ENCODE data around the gene OR4N5. TPM values are rescaled to one million over a fixed set of nuclear protein-coding genes. Genes with fewer than 3 reads are reported as not detected.

The OR4N5 gene
- total RNA-seq: not detected in 2 replicates

GRCh38 chr14:20138520-20138919 lies at the start of gene OR4N5:
TSS of gene OR4N5 (plus strand) at chr14:20138820. CDS start at chr14:20143736, 4,916 bp downstream.

DNA sequence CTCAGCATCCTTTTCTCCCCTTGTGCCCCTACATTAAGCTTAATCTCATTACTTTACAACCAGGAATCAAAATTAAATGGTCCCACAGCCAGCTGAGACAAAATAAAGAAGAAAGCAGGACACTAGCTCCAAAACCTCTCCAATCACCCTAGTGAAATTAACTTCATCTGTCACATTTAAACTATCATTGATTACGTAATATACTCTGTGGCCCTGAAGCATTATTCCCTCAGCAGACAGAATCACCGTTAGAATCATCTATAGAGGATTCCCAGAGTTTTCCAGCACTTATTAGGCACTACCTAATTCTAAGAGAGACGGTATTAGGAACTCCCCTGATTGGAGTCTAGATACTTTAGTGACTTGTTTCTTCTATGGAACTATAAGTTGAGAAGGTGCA lies 28.2 kb upstream of the OR4N5 start, which contains the start of gene OR4K17:
OR4K17 (plus strand) TSS at position 302 of the 400 bp plus-strand sequence. CDS start 6,761 bp downstream, outside the sequence.

DNA sequence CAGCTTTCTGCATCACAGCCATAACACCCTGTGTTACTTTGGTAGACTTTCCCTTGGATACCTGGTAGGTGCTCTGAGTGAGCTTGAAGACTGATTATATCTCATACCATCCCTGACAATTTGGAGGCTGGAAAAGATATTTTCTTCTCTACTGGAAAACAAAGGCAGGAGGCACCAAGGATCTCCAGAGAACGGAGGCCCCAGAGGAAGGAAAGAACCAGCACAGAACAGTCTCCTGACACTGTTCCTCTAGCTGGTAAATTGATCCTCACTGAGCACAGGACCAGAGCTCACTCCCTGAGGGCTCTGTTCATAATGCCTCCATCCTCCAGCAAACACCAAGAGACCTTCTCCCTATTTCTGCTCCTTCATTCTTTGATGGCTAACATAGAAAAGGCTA lies 52.0 kb downstream of the OR4N5 start, which contains the start of gene OR11G2:
OR11G2 (plus strand) TSS at position 301 of the 400 bp plus-strand sequence. CDS start 6,542 bp downstream, outside the sequence.

Other genes with a start within 250 kb of the OR4N5 start
- gene OR4K5, start 218.2 kb upstream of the OR4N5 start, total RNA-seq: not detected in 2 replicates
- gene OR4K1, start 207.9 kb upstream of the OR4N5 start, total RNA-seq: not detected in 2 replicates
- gene OR4K15, start 163.2 kb upstream of the OR4N5 start, total RNA-seq: not detected in 2 replicates
- gene OR4Q2, start 136.7 kb upstream of the OR4N5 start, total RNA-seq: not detected in 2 replicates
- gene OR4K14, start 119.5 kb upstream of the OR4N5 start, total RNA-seq: not detected in 2 replicates
- not detected in 2 replicates for gene OR4K13, start 102.8 kb upstream of the OR4N5 start, total RNA-seq
- not detected in 2 replicates for gene OR4L1, start 78.8 kb upstream of the OR4N5 start, total RNA-seq
- not detected in 2 replicates for gene OR4K17, start 28.1 kb upstream of the OR4N5 start, total RNA-seq
- not detected in 2 replicates for gene OR11G2, start 52.1 kb downstream of the OR4N5 start, total RNA-seq
- gene OR11H6, start 84.9 kb downstream of the OR4N5 start, total RNA-seq: not detected in 2 replicates
- not detected in 2 replicates for gene OR11H7, start 90.2 kb downstream of the OR4N5 start, total RNA-seq
- gene OR11H4, start 100.5 kb downstream of the OR4N5 start, total RNA-seq: not detected in 2 replicates
- gene TTC5, start 167.1 kb downstream of the OR4N5 start, total RNA-seq: 5.4 and 9.6 TPM in 2 replicates
- 28.0 and 42.1 TPM in 2 replicates for gene CCNB1IP1, start 194.5 kb downstream of the OR4N5 start, total RNA-seq
- gene PARP2, start 204.8 kb downstream of the OR4N5 start, total RNA-seq: 6.4 and 11.6 TPM in 2 replicates